CD4-positive, alpha-beta T cell (primary cell): Measurements from ENCODE around the gene FARP1. TPM values are rescaled to one million over a fixed set of nuclear protein-coding genes. Genes with fewer than 3 reads are reported as not detected.

ENCODE experiments used
- ATAC-seq: fragments of 200-7000 bp; cut with Tn5 transposase; one replicate; pipeline ENCODE4 v1.10.0; 2022; ENCODE audit warnings: mild to moderate bottlenecking; ENCODE audit not compliant: poor library complexity
- CTCF ChIA-PET: fragments of 350-600 bp; sonication (Branson Sonifier 250); formaldehyde crosslinking; loops from one replicate; lab custom pipeline; 2021; ENCODE audit warnings: antibody characterized with exemption, inconsistent platforms; lab: Charles Lee
- POLR2A ChIA-PET: fragments of 350-600 bp; sonication (Branson Sonifier 250); formaldehyde crosslinking; loops from one replicate; lab custom pipeline; 2021; ENCODE audit warnings: antibody characterized with exemption, inconsistent platforms; lab: Charles Lee
- DNase-seq, 14 experiments: peaks; one replicate each; pipeline ENCODE4 v3.0.0-alpha.2; 2013 to 2020; ENCODE audit warnings: mixed read lengths in 2 of 14
- H3K27ac ChIP-seq, 2 donors: one replicate each; pipeline versions ENCODE4 v1.5.1 to v1.7.0; 2013; ENCODE audit warnings: low read length in 2 of 2, low read depth in 1 of 2, mild to moderate bottlenecking in 1 of 2
- H3K27me3 ChIP-seq, 2 experiments: 1 replicate in 1 of 2; 2 replicates in 1 of 2; pipeline versions ENCODE4 v1.6.1 to v1.7.0; 2013; ENCODE audit warnings: low read length in 2 of 2, control low read depth in 1 of 2, mild to moderate bottlenecking in 1 of 2, moderate library complexity in 1 of 2; ENCODE audit not compliant: insufficient read depth in 2 of 2, control insufficient read depth in 1 of 2
- H3K36me3 ChIP-seq: one replicate; pipeline ENCODE4 v1.6.1; 2013; ENCODE audit warnings: low read length, control low read depth; ENCODE audit not compliant: insufficient read depth
- H3K4me1 ChIP-seq: one replicate; pipeline ENCODE4 v1.6.1; 2013; ENCODE audit warnings: low read length, control low read depth; ENCODE audit not compliant: insufficient read depth
- H3K4me3 ChIP-seq: one replicate; pipeline ENCODE4 v1.5.1; 2013; ENCODE audit warnings: mild to moderate bottlenecking, low read length, moderate library complexity
- H3K9me3 ChIP-seq, 2 experiments: 1 replicate in 1 of 2; 2 replicates in 1 of 2; pipeline versions ENCODE4 v1.6.1 to v1.7.0; 2013; ENCODE audit warnings: low read length in 2 of 2, mild to moderate bottlenecking in 2 of 2, control low read depth in 1 of 2, moderate library complexity in 1 of 2; ENCODE audit not compliant: control insufficient read depth in 1 of 2, insufficient read depth in 1 of 2
- H3K27ac Mint-ChIP-seq: one replicate; pipeline ENCODE4 v1.8.0; 2020; ENCODE audit warnings: mixed read lengths
- H3K27me3 Mint-ChIP-seq: one replicate; pipeline ENCODE4 v1.8.0; 2021; ENCODE audit warnings: mixed read lengths
- H3K36me3 Mint-ChIP-seq: one replicate; pipeline ENCODE4 v1.8.0; 2021; ENCODE audit warnings: low read depth, mixed read lengths
- H3K4me1 Mint-ChIP-seq: one replicate; pipeline ENCODE4 v1.8.0; 2021; ENCODE audit warnings: low read depth, mixed read lengths
- H3K4me3 Mint-ChIP-seq: one replicate; pipeline ENCODE4 v1.8.0; 2020; ENCODE audit warnings: mild to moderate bottlenecking, mixed read lengths
- H3K9me3 Mint-ChIP-seq: one replicate; pipeline ENCODE4 v1.8.0; 2020; ENCODE audit warnings: mixed read lengths
- intact Hi-C, 2 experiments: fragments of 100-400 bp; cut with DNase I in 1 of 2; cut with micrococcal nuclease in 1 of 2; formaldehyde crosslinking; loops; one replicate each; pipeline versions ENCODE4 v1.15.1 to v1.9.0; 2023 to 2025; cut with DNase I, micrococcal nuclease
- total RNA-seq, 174 experiments: library from RNA in 2 of 174; stranded (reverse) in 2 of 174; gene quantifications; one replicate each; pipeline ENCODE4 v1.2.3 and lab custom pipeline; 2021 to 2026
- TF ChIP-seq, protein P1 (sequence below): fragments of 200-600 bp; IDR thresholded peaks from one replicate; pipeline ENCODE4 v1.8.0; 2022; ENCODE audit warnings: antibody characterized with exemption, mild to moderate bottlenecking

Gene FARP1
- total RNA-seq, 2 experiments from 2014 or later = 0.30 TPM; not detected in 1

DNA sequence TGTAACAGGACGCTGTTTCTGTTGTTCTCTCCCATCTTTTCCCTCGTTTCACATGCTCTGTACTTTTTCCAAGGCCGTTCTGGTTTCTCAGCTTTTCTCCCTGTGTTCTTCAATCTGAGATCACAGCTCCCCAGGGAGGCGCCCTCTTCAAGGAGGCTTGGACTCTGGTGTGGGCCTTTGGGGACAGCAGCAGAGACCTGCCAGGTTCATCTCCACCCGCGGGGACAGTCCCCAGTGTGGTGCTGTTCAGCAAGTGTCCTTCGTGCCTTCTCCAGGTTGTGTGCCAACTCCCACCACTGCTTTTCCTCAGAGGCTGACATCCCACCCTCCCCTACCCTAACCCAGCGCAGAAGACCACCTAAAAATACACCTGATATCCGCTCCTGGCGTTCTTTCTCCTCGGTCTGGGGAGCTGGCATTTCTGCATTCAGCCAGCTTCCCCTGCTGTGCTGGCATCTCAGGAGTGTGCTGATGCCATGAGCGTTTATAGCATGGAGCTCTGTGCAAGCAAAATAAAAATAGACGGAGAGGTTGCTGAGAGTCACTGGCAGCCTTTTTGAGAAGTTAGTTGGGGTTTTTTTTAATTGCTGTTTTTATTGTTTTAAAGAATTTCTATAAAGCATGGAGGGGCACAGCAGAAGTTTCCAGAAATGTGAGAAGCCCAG, 284.6 kb downstream of the FARP1 start:
- no peak overlapping the region for H3K27ac Mint-ChIP-seq

DNA sequence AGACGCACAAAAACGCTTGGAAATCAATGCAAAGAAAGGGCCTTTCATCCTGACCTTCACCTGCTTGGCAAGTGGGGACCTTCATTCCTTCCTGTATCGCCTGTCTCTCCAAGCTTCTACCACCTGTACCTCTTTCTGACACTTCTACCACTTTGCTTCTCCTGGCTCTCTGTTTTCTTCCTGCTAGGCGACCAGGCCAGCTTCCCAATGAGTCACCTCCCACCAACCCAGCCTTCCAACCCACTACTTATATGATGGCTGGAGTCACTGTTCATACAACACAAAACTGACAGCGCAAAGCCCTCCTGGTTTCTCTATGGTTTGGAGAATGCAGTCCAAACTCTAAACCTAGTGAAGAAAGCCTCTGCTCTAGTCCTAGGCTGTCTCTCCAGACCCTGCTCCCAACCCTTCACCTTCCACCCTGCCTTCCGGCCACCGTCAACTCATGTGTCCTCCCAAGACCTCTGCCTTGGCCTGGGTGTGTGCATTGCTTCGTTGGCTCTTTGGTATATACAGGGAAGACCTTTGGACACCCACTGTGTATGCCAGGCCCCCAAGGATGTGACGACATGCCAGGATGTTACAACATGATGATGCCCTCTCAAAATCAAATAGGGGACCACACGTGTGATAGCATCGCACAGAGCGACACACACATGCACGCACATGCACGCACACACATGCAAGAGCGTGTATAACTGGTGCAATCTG, 285.5 kb downstream of the FARP1 start:
- no peak overlapping the region for H3K27ac ChIP-seq
- H3K27me3 ChIP-seq = peaks cover 0 to 8% of the 10 kb centered on the region in 2 experiments
- H3K27me3 Mint-ChIP-seq = peaks cover 27% of the 10 kb centered on the region
- no peaks in the 10 kb centered on the region for H3K9me3 Mint-ChIP-seq
- ATAC-seq = no peak
- ChIA-PET POLR2A (no interaction called here), CTCF (no interaction called here)
- H3K36me3 Mint-ChIP-seq = no peaks in the 10 kb centered on the region
- H3K4me3 ChIP-seq = no peak overlapping the region
- no peak overlapping the region for H3K4me3 Mint-ChIP-seq
- H3K4me1 Mint-ChIP-seq = no peaks in the 10 kb centered on the region
- no peaks in the 10 kb centered on the region for H3K9me3 ChIP-seq
- H3K36me3 ChIP-seq = no peaks in the 10 kb centered on the region
- no peak overlapping the region for H3K27ac Mint-ChIP-seq
- TF ChIP-seq, protein P1, sequence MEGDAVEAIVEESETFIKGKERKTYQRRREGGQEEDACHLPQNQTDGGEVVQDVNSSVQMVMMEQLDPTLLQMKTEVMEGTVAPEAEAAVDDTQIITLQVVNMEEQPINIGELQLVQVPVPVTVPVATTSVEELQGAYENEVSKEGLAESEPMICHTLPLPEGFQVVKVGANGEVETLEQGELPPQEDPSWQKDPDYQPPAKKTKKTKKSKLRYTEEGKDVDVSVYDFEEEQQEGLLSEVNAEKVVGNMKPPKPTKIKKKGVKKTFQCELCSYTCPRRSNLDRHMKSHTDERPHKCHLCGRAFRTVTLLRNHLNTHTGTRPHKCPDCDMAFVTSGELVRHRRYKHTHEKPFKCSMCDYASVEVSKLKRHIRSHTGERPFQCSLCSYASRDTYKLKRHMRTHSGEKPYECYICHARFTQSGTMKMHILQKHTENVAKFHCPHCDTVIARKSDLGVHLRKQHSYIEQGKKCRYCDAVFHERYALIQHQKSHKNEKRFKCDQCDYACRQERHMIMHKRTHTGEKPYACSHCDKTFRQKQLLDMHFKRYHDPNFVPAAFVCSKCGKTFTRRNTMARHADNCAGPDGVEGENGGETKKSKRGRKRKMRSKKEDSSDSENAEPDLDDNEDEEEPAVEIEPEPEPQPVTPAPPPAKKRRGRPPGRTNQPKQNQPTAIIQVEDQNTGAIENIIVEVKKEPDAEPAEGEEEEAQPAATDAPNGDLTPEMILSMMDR = no peak
- intact Hi-C loops = no loop called here
- H3K4me1 ChIP-seq = no peaks in the 10 kb centered on the region
- DNase-seq = no peak

More for the DNA sequence above, 284.6 kb downstream of the FARP1 start:
- peaks cover 27% of the 10 kb centered on the region for H3K27me3 Mint-ChIP-seq
- H3K27ac ChIP-seq = no peak overlapping the region
- DNase-seq = no peak
- ATAC-seq = no peak
- TF ChIP-seq, protein P1 = no peak
- H3K4me3 ChIP-seq = no peak overlapping the region
- H3K36me3 ChIP-seq = no peaks in the 10 kb centered on the region
- no peaks in the 10 kb centered on the region for H3K9me3 ChIP-seq
- no peak overlapping the region for H3K4me3 Mint-ChIP-seq
- no peaks in the 10 kb centered on the region for H3K4me1 Mint-ChIP-seq
- ChIA-PET CTCF (no interaction called here), POLR2A (no interaction called here)
- H3K4me1 ChIP-seq = no peaks in the 10 kb centered on the region
- no peaks in the 10 kb centered on the region for H3K36me3 Mint-ChIP-seq
- no peaks in the 10 kb centered on the region for H3K9me3 Mint-ChIP-seq
- intact Hi-C loops = no loop called here
- peaks cover 0 to 8% of the 10 kb centered on the region in 2 experiments for H3K27me3 ChIP-seq

DNA sequence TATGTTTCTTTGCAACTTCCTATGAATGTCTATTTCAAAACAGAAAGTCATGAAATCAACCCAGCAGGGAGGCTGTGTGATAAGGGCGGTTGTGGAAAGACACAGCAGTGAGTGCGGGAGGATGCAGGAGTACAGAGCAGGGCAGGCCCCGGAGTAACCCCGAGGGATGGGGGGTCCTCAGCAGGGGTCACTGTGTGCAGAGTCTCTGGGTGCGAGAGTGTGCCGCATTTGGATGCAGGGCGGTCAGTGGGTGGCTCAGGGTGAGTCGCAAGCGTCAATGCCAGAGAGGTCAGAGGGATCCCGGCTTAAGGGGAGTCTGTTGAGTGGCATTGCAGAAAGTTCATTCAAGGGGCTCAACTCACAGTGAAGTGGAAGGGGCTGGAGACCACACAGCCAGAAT, 286.2 kb downstream of the FARP1 start:
- no peak for ATAC-seq

More for the DNA sequence above, 286.2 kb downstream of the FARP1 start:
- Mint-ChIP-seq H3K4me3 (no peak overlapping the region), H3K27ac (no peak overlapping the region), H3K9me3 (no peaks in the 10 kb centered on the region), H3K4me1 (no peaks in the 10 kb centered on the region), H3K27me3 (peaks cover 27% of the 10 kb centered on the region), H3K36me3 (no peaks in the 10 kb centered on the region)
- Histone ChIP-seq H3K4me1 (no peaks in the 10 kb centered on the region), H3K4me3 (no peak overlapping the region), H3K9me3 (no peaks in the 10 kb centered on the region), H3K27ac (no peak overlapping the region), H3K27me3 (peaks cover 0 to 8% of the 10 kb centered on the region in 2 experiments), H3K36me3 (no peaks in the 10 kb centered on the region)
- TF ChIP-seq, protein P1 = no peak
- no peak for DNase-seq
- CTCF ChIA-PET = no interaction called here
- intact Hi-C loops = no loop called here
- POLR2A ChIA-PET = no interaction called here
